Measurements from ENCODE around the gene ZNF575.

DNA sequence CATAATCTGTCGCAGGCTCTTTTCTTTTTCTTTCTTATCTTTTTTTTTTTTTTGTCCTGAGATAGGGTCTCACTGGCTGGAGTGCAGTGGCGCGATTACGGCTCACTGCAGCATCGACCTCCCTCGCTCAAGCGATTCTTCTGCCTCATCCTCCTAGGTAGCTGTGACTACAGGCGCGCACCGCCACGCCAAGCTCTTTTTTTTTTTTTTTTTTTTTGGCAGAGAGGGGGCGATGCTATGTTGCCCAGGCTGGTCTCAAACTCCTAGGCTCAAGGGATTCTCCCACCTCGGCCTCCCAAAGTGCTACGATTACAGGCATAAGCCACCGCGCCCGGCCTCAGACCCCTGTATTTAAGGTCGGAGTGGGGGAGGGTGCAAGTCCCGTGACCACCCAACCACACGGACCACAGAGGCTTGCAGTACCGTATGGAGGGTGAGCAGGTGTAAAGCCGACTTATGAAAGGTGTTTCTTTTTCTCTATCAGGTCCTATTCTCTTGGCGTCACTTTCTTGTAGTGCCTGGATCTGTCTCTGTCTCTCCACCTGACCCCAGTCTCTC is 30.5 kb upstream of the ZNF575 start:
- TF ChIP-seq POLR2A (IDR thresholded peaks at IDR 0.05) (no peak), EP300 (IDR thresholded peaks at IDR 0.05) (no peak)
- TF ChIP-seq, protein P1, sequence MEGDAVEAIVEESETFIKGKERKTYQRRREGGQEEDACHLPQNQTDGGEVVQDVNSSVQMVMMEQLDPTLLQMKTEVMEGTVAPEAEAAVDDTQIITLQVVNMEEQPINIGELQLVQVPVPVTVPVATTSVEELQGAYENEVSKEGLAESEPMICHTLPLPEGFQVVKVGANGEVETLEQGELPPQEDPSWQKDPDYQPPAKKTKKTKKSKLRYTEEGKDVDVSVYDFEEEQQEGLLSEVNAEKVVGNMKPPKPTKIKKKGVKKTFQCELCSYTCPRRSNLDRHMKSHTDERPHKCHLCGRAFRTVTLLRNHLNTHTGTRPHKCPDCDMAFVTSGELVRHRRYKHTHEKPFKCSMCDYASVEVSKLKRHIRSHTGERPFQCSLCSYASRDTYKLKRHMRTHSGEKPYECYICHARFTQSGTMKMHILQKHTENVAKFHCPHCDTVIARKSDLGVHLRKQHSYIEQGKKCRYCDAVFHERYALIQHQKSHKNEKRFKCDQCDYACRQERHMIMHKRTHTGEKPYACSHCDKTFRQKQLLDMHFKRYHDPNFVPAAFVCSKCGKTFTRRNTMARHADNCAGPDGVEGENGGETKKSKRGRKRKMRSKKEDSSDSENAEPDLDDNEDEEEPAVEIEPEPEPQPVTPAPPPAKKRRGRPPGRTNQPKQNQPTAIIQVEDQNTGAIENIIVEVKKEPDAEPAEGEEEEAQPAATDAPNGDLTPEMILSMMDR (IDR thresholded peaks at IDR 0.05) = no peak
